ENCODE data around the gene HMCN2.

GRCh38 chr9:130244548-130245165, 20.9 kb upstream of the HMCN2 start:
- TF ChIP-seq CTCF (IDR thresholded peaks at IDR 0.05) (no peak), POLR2A (IDR thresholded peaks at IDR 0.05) (no peak), EP300 (IDR thresholded peaks at IDR 0.05) (no peak)

Measured in ovary (tissue), 3 donors.